WTC11 (cell line): ENCODE results near the gene PHLDA2. TPM values are rescaled to one million over a fixed set of nuclear protein-coding genes. Genes with fewer than 3 reads are reported as not detected.
A peak's percentile ranks its signal among the peaks of the same experiment; 100 is the strongest.

ENCODE experiments used
- ATAC-seq: fragments of 200-7000 bp; cut with Tn5 transposase; 2 replicates; pipeline ENCODE4 v1.10.0; 2021; ENCODE audit warnings: mild to moderate bottlenecking, moderate library complexity
- CTCF ChIA-PET: fragments of 300-600 bp; sonication (Branson Sonifier 250); formaldehyde crosslinking; loops from one replicate; lab custom pipeline; 2021; ENCODE audit warnings: antibody characterized with exemption; lab: Charles Lee
- POLR2A ChIA-PET: fragments of 350-600 bp; sonication (Branson Sonifier 250); formaldehyde crosslinking; loops from one replicate; lab custom pipeline; 2021; ENCODE audit warnings: antibody characterized with exemption; lab: Charles Lee
- DNase-seq: peaks from one replicate; pipeline ENCODE4 v3.0.0; 2021; ENCODE audit warnings: low spot score
- H3K27ac Mint-ChIP-seq: 2 replicates; pipeline ENCODE4 v1.8.0; 2021; ENCODE audit warnings: mixed read lengths
- H3K27me3 Mint-ChIP-seq: 2 replicates; pipeline ENCODE4 v1.8.0; 2021; ENCODE audit warnings: low read depth, mild to moderate bottlenecking, moderate library complexity, mixed read lengths
- H3K36me3 Mint-ChIP-seq: 2 replicates; pipeline ENCODE4 v1.8.0; 2021; ENCODE audit warnings: mixed read lengths
- H3K4me1 Mint-ChIP-seq: 2 replicates; pipeline ENCODE4 v1.8.0; 2022; ENCODE audit warnings: mixed read lengths
- H3K4me3 Mint-ChIP-seq: 2 replicates; pipeline ENCODE4 v1.8.0; 2021; ENCODE audit warnings: mild to moderate bottlenecking, moderate library complexity, mixed read lengths
- H3K9me3 Mint-ChIP-seq: 2 replicates; pipeline ENCODE4 v1.8.0; 2021; ENCODE audit warnings: mixed read lengths
- ARID4B ChIP-seq: sonication (generic); formaldehyde crosslinking; IDR thresholded peaks from 2 replicates; pipeline ENCODE4 v1.8.0; 2023; ENCODE audit warnings: missing genetic modification reagents, mild to moderate bottlenecking, borderline replicate concordance
- CDX4 ChIP-seq: fragments of 250-450 bp; sonication (Bioruptor Pico); IDR thresholded peaks from 2 replicates; pipeline ENCODE4 v1.9.0; 2021; ENCODE audit warnings: moderate library complexity, mild to moderate bottlenecking, inconsistent platforms, borderline replicate concordance
- CREM ChIP-seq: sonication (generic); formaldehyde crosslinking; IDR thresholded peaks from 2 replicates; pipeline ENCODE4 v1.8.1; 2022; ENCODE audit warnings: mild to moderate bottlenecking, missing genetic modification reagents, moderate library complexity
- GRHL2 ChIP-seq: fragments of 250-450 bp; sonication (Bioruptor Pico); IDR thresholded peaks from 2 replicates; pipeline ENCODE4 v1.8.0; 2022; ENCODE audit warnings: mild to moderate bottlenecking, moderate library complexity; ENCODE audit not compliant: insufficient replicate concordance, severe bottlenecking
- HMGXB4 ChIP-seq: sonication (generic); formaldehyde crosslinking; IDR thresholded peaks from 2 replicates; pipeline ENCODE4 v1.8.1; 2023; ENCODE audit warnings: mild to moderate bottlenecking, moderate library complexity, missing genetic modification reagents
- JUN ChIP-seq: sonication (generic); formaldehyde crosslinking; IDR thresholded peaks from 2 replicates; pipeline ENCODE4 v1.8.0; 2023; ENCODE audit warnings: mild to moderate bottlenecking, missing genetic modification reagents
- KAT7 ChIP-seq: sonication (generic); formaldehyde crosslinking; IDR thresholded peaks from 2 replicates; pipeline ENCODE4 v1.8.1; 2023; ENCODE audit warnings: missing genetic modification reagents, mild to moderate bottlenecking, borderline replicate concordance
- NFATC4 ChIP-seq: fragments of 250-450 bp; sonication (Bioruptor Pico); IDR thresholded peaks from 2 replicates; pipeline ENCODE4 v1.9.0; 2021; ENCODE audit warnings: mild to moderate bottlenecking
- NR1H2 ChIP-seq: sonication (generic); formaldehyde crosslinking; IDR thresholded peaks from 2 replicates; pipeline ENCODE4 v1.9.0; 2021; ENCODE audit warnings: mild to moderate bottlenecking, moderate library complexity, missing genetic modification reagents
- PRRX2 ChIP-seq: fragments of 250-450 bp; sonication (Bioruptor Pico); IDR thresholded peaks from 2 replicates; pipeline ENCODE4 v1.8.0; 2021; ENCODE audit warnings: mild to moderate bottlenecking
- SMAD3 ChIP-seq: sonication (generic); formaldehyde crosslinking; IDR thresholded peaks from 2 replicates; pipeline ENCODE4 v1.8.0; 2022; ENCODE audit warnings: missing genetic modification reagents, mild to moderate bottlenecking, borderline replicate concordance
- SMAD4 ChIP-seq: sonication (generic); formaldehyde crosslinking; IDR thresholded peaks from 2 replicates; pipeline ENCODE4 v1.8.0; 2022; ENCODE audit warnings: mild to moderate bottlenecking, missing genetic modification reagents
- TP53 ChIP-seq: sonication (generic); formaldehyde crosslinking; IDR thresholded peaks from 2 replicates; pipeline ENCODE4 v1.8.1; 2023; ENCODE audit warnings: mild to moderate bottlenecking, missing genetic modification reagents
- ZNF232 ChIP-seq: sonication (generic); formaldehyde crosslinking; IDR thresholded peaks from 2 replicates; pipeline ENCODE4 v1.8.0; 2022; ENCODE audit warnings: mild to moderate bottlenecking, missing genetic modification reagents
- ZNF263 ChIP-seq: sonication (generic); formaldehyde crosslinking; IDR thresholded peaks from 2 replicates; pipeline ENCODE4 v1.8.1; 2022; ENCODE audit warnings: low read depth, mild to moderate bottlenecking, moderate library complexity, missing genetic modification reagents
- ZNF423 ChIP-seq: fragments of 250-450 bp; sonication (Bioruptor Pico); IDR thresholded peaks from 2 replicates; pipeline ENCODE4 v2.1.2; 2022; ENCODE audit warnings: mild to moderate bottlenecking, moderate library complexity
- ZNF512 ChIP-seq: sonication (generic); formaldehyde crosslinking; IDR thresholded peaks from 2 replicates; pipeline ENCODE4 v1.8.1; 2022; ENCODE audit warnings: missing genetic modification reagents, borderline replicate concordance
- total RNA-seq: library from RNA; stranded (reverse); gene quantifications from 3 replicates; pipeline ENCODE4 v1.2.3, GENCODE V29; 2021
- TF ChIP-seq, protein P1 (sequence below): fragments of 250-450 bp; sonication (Bioruptor Pico); conservative IDR thresholded peaks from 2 replicates; pipeline ENCODE4 v1.9.0; 2021; ENCODE audit warnings: mild to moderate bottlenecking
- TF ChIP-seq, protein P2 (sequence below): sonication (generic); formaldehyde crosslinking; IDR thresholded peaks from 2 replicates; pipeline ENCODE4 v1.8.1; 2022; ENCODE audit warnings: low read depth, mild to moderate bottlenecking, moderate library complexity, missing genetic modification reagents, borderline replicate concordance
- TF ChIP-seq, protein P3 (sequence below): fragments of 250-450 bp; sonication (Bioruptor Pico); IDR thresholded peaks from 2 replicates; pipeline ENCODE4 v1.8.0; 2021; ENCODE audit warnings: mild to moderate bottlenecking

PHLDA2 gene
- total RNA-seq, 1 experiment from 2014 or later = 9.6 TPM

DNA sequence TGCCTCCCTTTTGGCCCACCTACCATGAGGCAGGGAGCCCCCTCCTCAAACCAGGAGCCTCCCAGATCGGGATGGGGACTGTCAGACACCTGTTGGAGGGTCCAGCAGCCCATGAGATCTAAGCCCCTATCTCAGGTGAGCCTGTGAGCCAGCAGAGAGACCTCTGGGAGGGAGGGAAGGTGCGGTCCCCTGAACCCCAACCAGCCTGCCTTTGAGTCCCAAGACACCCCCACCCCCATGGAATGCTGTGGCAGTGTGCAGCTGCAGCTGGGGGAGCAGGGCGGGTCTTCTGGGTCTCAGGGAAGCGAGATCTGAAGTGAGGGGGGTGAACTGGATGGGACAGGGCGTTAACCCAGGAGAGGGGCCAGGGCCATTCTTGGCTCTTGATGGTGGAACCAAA lies 42.3 kb downstream of the PHLDA2 start:
- ATAC-seq (no peak), DNase-seq (no peak)
- ChIA-PET CTCF (interaction anchor here (0.6 to 12.8 kb wide), 11 partner anchors 16 to 466 kb away, joined by 3 to 369 read pairs (median 4); partner anchors contain the start of gene PHLDA2), POLR2A (no interaction called here)
- TF ChIP-seq NFATC4 (CRISPR knock-in tag) = no peak
- no peak for TF ChIP-seq ZNF512 (CRISPR knock-in tag)
- no peak for TF ChIP-seq SMAD3 (CRISPR knock-in tag)
- TF ChIP-seq, protein P1, sequence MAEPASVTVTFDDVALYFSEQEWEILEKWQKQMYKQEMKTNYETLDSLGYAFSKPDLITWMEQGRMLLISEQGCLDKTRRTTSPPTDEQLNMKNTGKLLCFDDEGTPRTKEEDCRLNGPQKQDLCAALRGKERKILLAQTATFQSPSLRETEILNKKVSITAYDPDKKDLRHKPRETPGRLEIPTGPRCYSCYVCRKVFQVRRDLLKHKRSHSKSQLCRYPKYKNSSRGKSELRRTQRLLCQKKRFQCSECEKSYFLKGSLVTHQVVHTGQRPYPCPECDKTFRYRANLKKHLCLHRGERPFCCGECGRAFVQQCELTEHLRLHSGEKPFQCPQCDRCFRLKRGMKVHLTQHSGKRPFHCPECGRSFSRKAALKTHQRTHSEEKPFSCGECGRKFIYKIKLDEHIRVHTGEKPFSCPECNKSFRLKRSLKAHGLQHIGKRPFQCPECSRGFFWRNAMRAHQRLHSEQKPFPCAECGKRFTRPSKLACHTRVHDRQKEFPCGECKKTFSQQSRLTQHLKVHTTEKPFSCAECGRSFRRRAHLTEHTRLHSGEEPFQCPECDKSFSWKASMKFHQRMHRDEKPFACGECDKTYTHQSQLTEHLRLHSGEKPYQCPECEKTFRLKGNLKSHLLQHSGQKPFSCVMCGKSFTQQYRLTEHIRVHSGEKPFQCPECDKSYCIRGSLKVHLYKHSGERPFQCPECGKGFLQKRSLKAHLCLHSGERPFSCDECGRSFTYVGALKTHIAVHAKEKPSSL = no peak
- TF ChIP-seq SMAD4 (CRISPR knock-in tag) = no peak
- no peak for TF ChIP-seq GRHL2 (CRISPR knock-in tag)
- Mint-ChIP-seq H3K4me3 (peak overlapping the region; percentile 16; the same call in 1 of the 2 replicates), H3K4me1 (peaks cover 34% of the 10 kb centered on the region), H3K27ac (no peak overlapping the region), H3K9me3 (no peaks in the 10 kb centered on the region), H3K36me3 (0 out of 2 replicates have a peak, but pooled peaks cover 4% of the 10 kb centered on the region), H3K27me3 (peaks cover 54% of the 10 kb centered on the region)

DNA sequence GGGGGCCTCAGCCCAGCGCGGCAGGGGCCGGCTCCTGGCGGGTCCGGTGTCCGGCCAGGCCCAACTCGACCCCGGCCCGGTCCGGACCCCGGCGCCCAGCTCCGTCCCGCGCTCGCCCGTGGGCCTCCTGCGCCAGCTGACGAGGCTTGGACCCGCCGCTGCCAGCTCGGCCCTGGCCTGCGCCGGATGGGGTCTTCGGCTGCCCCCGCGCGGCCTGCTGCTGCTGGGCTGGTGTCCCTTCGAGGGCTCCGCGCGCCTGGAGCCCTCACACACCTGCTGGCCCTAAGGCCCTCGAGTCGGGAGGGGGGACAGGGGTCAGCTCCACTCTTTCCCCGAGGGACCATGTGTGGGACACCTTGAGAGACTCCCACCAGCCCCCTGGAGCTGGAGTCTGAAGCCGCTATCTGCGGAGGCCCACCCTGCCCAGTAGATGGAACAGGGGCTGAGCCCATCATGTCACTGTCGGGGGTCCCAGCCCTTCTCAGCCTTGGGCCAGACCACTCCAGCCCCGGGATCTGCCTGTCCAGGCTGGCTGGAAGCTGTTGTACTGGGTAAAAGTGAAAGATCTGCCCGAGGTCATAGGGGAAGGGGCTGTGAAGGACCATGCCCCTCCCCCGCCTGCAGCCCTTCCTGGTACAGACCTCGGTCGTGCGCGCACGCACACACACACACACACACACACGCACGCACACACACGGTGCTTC lies 42.9 kb downstream of the PHLDA2 start:
- POLR2A ChIA-PET = interaction anchor here (1.0 to 2.2 kb wide), 3 partner anchors 193 to 355 kb away, joined by 3 to 9 read pairs (median 4); no protein-coding TSS in a partner anchor
- peak overlapping the region; percentile 16; the same call in 1 of the 2 replicates for H3K4me3 Mint-ChIP-seq
- DNase-seq (peak; percentile 62), ATAC-seq (peak; percentile 9)
- H3K27me3 Mint-ChIP-seq = peaks cover 60% of the 10 kb centered on the region
- peaks cover 28% of the 10 kb centered on the region for H3K4me1 Mint-ChIP-seq
- H3K27ac Mint-ChIP-seq = no peak overlapping the region
- H3K9me3 Mint-ChIP-seq = no peaks in the 10 kb centered on the region
- H3K36me3 Mint-ChIP-seq = 0 out of 2 replicates have a peak, but pooled peaks cover 4% of the 10 kb centered on the region
- CTCF ChIA-PET = interaction anchor here (0.9 to 12.8 kb wide), 8 partner anchors 18 to 455 kb away, joined by 3 to 369 read pairs (median 4); no protein-coding TSS in a partner anchor
- TF ChIP-seq CREM (CRISPR knock-in tag) (no peak), PRRX2 (CRISPR knock-in tag) (no peak), ZNF263 (CRISPR knock-in tag) (no peak), ZNF232 (no peak; the same call in 1 of the 2 replicates), HMGXB4 (CRISPR knock-in tag) (0 out of 2 replicates have a peak, but pooled peaks have one; percentile 42), ZNF423 (CRISPR knock-in tag) (0 out of 2 replicates have a peak, but pooled peaks have one; percentile 20), NR1H2 (CRISPR knock-in tag) (no peak), CDX4 (CRISPR knock-in tag) (no peak), JUN (CRISPR knock-in tag) (no peak), KAT7 (CRISPR knock-in tag) (no peak), TP53 (CRISPR knock-in tag) (no peak), ARID4B (CRISPR knock-in tag) (no peak), GRHL2 (CRISPR knock-in tag) (no peak)
- TF ChIP-seq, protein P2, sequence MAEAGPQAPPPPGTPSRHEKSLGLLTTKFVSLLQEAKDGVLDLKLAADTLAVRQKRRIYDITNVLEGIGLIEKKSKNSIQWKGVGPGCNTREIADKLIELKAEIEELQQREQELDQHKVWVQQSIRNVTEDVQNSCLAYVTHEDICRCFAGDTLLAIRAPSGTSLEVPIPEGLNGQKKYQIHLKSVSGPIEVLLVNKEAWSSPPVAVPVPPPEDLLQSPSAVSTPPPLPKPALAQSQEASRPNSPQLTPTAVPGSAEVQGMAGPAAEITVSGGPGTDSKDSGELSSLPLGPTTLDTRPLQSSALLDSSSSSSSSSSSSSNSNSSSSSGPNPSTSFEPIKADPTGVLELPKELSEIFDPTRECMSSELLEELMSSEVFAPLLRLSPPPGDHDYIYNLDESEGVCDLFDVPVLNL (CRISPR knock-in tag) = no peak
- TF ChIP-seq, protein P3, sequence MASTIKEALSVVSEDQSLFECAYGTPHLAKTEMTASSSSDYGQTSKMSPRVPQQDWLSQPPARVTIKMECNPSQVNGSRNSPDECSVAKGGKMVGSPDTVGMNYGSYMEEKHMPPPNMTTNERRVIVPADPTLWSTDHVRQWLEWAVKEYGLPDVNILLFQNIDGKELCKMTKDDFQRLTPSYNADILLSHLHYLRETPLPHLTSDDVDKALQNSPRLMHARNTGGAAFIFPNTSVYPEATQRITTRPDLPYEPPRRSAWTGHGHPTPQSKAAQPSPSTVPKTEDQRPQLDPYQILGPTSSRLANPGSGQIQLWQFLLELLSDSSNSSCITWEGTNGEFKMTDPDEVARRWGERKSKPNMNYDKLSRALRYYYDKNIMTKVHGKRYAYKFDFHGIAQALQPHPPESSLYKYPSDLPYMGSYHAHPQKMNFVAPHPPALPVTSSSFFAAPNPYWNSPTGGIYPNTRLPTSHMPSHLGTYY = no peak
